ENCODE measurements around the gene CHMP1B.
"Not testable (repeated sequence)": the region's sequence is repeated elsewhere in the genome, so short reads cannot be mapped to it uniquely, and the experiment has no call there.

The CHMP1B gene

GRCh38 chr18:11866764-11867163 lies 15.6 kb downstream of the CHMP1B start:
- DNase-seq (ENCODE audit: low read depth in 2 of 3, low spot score in 1 of 3), result no peak

GRCh38 chr18:11868230-11868629 lies 17.0 kb downstream of the CHMP1B start:
- DNase-seq (ENCODE audit: low read depth in 2 of 3, low spot score in 1 of 3), result no peak

- DNase-seq (ENCODE audit: low read depth in 2 of 3, low spot score in 1 of 3), result no peak
Observed at GRCh38 chr18:11871501-11871900, 20.3 kb downstream of the CHMP1B start.

GRCh38 chr18:11872479-11873136 lies 21.4 kb downstream of the CHMP1B start:
- DNase-seq (ENCODE audit: low read depth in 2 of 3, low spot score in 1 of 3), result no peak

GRCh38 chr18:11873670-11874340 lies 22.6 kb downstream of the CHMP1B start:
- DNase-seq (ENCODE audit: low read depth in 2 of 3, low spot score in 1 of 3), result no peak

- DNase-seq (ENCODE audit: low read depth in 2 of 3, low spot score in 1 of 3), result no peak
Observed at GRCh38 chr18:11874676-11875075, 23.5 kb downstream of the CHMP1B start.

DNA sequence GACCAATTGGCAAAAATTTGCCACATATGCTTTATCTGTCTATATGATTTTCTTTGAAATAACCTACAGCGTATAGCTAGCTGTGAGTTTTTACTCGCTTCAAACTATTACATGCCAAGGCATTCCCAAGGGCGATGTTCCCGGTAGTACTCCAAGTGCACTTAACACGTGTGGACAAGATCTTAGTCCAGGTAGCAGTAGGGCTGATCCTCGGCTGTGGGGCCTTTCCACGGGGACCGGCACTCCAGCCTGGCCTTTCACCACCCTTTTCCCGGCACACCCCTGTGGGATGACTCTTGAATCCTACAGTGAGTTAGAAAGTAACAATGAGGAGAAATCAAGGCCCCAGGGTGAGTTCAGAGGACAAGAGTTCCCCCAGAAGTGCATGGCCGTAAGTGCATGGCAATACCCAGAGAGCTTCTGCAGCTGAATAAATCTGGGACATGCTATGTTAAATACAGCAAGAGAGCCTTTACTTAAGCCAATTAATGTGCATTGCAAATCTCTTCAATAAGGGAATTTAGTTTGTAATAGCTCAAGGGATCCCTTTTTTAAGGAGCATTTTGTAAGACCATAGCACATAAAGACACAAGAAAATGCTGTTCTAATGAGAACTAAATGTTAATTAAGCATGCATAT lies 26.4 kb downstream of the CHMP1B start:
- no peak for DNase-seq (ENCODE audit: low read depth in 2 of 3, low spot score in 1 of 3)

GRCh38 chr18:11880586-11881304 lies 29.5 kb downstream of the CHMP1B start:
- no peak for DNase-seq (ENCODE audit: low read depth in 2 of 3, low spot score in 1 of 3)

- DNase-seq (ENCODE audit: low read depth in 2 of 3, low spot score in 1 of 3), result no peak
Observed at GRCh38 chr18:11882636-11883035, 31.4 kb downstream of the CHMP1B start.

DNA sequence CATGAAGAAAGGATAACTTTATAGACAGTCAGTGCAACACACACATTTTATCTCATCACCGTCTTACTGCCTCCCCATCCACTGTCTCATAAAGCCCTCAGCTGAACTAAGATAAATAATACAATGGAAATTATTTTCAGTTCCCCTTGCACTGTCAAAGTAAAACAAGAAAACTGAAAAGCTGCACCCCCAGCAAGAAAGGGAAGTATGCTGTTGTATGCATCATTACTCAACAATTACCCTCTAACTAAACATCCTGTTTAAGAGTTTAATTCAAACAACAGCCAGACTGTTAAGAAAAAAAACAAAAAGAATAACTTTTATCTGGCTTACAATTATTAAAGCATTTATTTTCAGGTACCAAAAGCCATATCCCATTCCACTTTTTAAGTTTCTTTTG lies 31.9 kb downstream of the CHMP1B start:
- no peak for DNase-seq (ENCODE audit: low read depth in 2 of 3, low spot score in 1 of 3)

- no peak for DNase-seq (ENCODE audit: low read depth in 2 of 3, low spot score in 1 of 3)
Observed at GRCh38 chr18:11884396-11885030, 33.3 kb downstream of the CHMP1B start.

DNA sequence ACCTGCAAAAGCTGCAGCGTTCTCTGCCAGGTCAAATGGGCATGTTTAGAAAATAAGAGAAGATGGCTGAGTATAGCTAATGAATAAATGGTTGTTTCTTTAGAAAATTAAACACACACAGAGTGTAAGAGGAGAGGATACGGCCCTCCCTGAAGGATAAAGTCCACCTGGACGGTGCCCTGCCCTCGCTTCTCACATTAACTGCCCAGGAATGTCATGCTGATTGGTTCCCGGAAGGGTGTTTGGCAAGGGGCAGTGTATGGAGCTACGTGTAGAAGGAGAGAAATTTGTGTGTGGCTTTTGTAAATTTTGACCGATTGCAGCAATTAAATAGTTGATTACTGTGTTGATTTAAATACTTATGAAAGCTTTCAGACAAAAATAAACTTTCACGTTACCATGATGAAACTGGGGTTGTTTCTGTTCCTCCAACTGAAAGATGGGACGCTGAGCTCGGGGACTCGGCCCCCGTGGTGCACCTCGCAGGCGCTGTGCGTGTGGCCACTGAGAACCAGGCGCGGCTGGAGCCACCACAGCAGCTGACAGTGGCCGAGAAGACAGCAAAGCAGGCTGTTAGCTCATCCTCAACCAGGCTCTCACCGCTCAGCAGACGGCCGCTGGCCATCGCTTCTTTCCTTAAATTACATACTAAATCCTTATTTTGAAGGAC lies 34.2 kb downstream of the CHMP1B start:
- no peak for DNase-seq (ENCODE audit: low read depth in 2 of 3, low spot score in 1 of 3)

- no peak for DNase-seq (ENCODE audit: low read depth in 2 of 3, low spot score in 1 of 3)
Observed at GRCh38 chr18:11886577-11887110, 35.4 kb downstream of the CHMP1B start.

DNA sequence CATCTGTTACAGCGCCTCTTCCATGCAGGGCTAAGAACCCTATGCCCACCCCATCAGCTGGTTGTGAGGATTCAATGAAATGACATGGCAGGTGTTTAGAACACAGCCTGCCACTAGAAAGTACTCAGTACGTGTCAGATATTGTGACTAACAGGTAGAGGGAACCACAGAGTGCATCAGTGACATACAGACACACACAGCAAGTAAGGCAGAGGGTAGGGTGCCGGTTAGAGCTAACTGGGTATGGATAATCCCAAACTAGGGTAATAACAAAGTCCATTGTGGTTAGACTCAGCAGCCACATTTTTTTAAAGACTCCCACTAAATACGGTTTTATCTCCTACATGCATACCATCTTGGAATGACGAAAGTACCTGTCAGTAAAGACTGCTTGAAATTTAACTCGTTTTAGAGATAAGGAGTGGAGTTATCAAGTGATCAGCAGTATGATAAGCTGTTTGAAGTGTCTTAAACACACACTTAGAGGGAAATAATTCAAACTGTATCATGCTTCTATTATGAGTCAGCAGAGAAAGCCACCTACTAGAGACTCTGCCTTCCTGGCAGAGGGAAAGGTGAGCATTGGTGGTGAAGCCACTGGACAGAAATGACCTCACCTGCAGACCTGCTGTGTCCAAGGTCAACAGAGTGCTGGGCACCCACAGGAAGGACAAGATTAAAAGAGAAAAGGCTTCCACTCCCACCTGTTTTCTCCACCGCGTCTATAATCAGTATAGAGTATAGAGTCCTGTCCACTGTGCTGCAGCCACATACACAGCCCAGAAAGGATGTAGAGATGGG lies 36.3 kb downstream of the CHMP1B start:
- no peak for DNase-seq (ENCODE audit: low read depth in 2 of 3, low spot score in 1 of 3)

DNA sequence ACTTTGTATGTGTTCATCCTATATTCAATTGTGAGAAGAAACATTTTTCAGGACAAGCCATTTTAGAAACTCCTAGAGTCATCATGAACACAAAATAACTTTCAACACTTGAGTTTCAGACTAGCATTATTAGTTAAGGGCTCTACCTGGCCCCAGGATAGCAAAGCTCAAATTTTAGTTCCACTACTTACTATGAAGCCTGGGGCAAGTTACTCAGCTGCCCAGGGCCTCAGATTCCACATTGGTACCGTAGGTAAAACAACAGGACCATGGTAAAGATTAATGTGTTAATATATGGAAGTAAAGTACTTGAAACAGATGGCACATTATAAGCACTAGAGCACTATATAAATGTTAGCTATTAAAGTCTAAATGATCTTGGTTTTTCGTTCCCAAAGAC lies 37.5 kb downstream of the CHMP1B start:
- no peak for DNase-seq (ENCODE audit: low read depth in 2 of 3, low spot score in 1 of 3)

DNA sequence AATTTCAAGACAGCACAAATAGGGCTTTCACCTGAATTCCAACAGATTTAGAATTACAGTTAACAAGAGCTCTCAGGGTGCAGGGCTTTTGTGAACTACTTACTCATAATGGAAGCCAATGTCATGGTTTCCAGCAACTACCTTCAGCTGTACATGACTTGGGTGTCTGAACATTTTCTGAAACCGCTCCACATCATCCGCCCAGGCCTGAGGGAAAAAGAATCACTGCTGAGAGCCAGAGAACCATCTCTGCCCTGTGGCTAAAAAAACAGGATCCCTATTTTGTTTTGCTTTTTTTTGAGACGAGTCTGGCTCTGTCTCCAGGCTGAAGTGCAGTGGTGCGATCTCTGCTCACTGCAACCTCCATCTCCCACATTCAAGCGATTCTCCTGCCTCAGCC lies 38.1 kb downstream of the CHMP1B start:
- DNase-seq (ENCODE audit: low read depth in 2 of 3, low spot score in 1 of 3), result no peak

- no peak for DNase-seq (ENCODE audit: low read depth in 2 of 3, low spot score in 1 of 3)
Observed at GRCh38 chr18:11891737-11892136, 40.5 kb downstream of the CHMP1B start.

- DNase-seq (ENCODE audit: low read depth in 2 of 3, low spot score in 1 of 3), result not testable (repeated sequence)
Observed at GRCh38 chr18:11892438-11892837, 41.2 kb downstream of the CHMP1B start.

GRCh38 chr18:11897781-11898180 lies 46.6 kb downstream of the CHMP1B start:
- no peak for DNase-seq (ENCODE audit: low read depth in 2 of 3, low spot score in 1 of 3)

- DNase-seq (ENCODE audit: low read depth in 2 of 3, low spot score in 1 of 3), result no peak
Observed at GRCh38 chr18:11899063-11899462, 47.9 kb downstream of the CHMP1B start.
